ENCODE results near the gene DTX1. TPM values are rescaled to one million over a fixed set of nuclear protein-coding genes. Genes with fewer than 3 reads are reported as not detected.
A peak's percentile ranks its signal among the peaks of the same experiment; 100 is the strongest.

The DTX1 gene
- total and polyA plus RNA-seq, 4 donors: 1.3 to 4.9 (median 2.2) TPM

DNA sequence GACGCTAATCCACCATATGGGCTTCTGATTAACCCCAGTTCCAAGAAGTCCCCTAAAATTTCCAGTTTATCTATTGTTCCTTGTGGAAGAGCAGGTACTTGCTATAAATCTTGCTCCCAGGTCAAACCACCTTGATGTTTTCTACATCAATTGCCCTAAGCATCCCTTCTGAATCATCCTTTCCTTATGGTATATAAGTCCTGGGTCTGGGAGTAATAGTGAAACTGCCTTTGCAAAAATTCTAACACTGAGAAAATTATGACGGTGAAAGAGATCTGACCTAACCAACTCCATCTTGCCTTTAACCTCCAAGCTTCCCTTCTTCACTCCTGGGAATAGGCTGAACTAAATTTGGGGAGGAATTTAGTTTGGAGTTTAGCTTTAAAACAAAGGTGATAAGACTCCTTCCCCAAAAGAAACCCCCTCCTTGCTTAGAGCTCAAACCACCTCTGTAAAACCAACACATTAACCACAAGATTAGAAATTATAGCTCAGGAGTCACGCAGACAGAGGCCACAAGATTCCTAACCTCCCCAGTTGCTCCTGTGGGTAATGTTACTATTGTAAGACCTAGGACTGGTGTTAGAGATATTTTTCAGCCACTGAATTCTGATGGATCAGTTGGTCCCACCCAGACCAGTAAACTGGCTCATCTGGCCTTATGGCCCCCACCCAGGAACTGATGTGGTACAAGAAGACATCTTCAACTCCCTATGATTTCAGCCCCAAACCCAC is 33.8 kb upstream of the DTX1 start:
- no peak overlapping the region for H3K4me3 ChIP-seq
- no peaks in the 10 kb centered on the region for H3K9me3 ChIP-seq (ENCODE audit: control insufficient read depth in 4 of 4, insufficient read depth in 3 of 4, low read length in 3 of 4)
- no peaks in the 10 kb centered on the region for H3K4me1 ChIP-seq (ENCODE audit: control insufficient read depth in 5 of 5, insufficient read depth in 5 of 5, low read length in 5 of 5)
- peaks cover 0 to 5% (median 0%) of the 10 kb centered on the region in 3 donors for H3K27me3 ChIP-seq (ENCODE audit: control insufficient read depth in 3 of 3, insufficient read depth in 3 of 3, low read length in 2 of 3)
- no peak overlapping the region for H3K27ac ChIP-seq (ENCODE audit: low read depth in 1 of 2, low read length in 1 of 2)
- DNase-seq (no peak), ATAC-seq (ENCODE audit: insufficient read depth, low FRiP score) (no peak)
- WGBS, 2 donors: 85 to 88% methylated on average over 3 of the region's 3 CpGs
- TF ChIP-seq, protein P1, sequence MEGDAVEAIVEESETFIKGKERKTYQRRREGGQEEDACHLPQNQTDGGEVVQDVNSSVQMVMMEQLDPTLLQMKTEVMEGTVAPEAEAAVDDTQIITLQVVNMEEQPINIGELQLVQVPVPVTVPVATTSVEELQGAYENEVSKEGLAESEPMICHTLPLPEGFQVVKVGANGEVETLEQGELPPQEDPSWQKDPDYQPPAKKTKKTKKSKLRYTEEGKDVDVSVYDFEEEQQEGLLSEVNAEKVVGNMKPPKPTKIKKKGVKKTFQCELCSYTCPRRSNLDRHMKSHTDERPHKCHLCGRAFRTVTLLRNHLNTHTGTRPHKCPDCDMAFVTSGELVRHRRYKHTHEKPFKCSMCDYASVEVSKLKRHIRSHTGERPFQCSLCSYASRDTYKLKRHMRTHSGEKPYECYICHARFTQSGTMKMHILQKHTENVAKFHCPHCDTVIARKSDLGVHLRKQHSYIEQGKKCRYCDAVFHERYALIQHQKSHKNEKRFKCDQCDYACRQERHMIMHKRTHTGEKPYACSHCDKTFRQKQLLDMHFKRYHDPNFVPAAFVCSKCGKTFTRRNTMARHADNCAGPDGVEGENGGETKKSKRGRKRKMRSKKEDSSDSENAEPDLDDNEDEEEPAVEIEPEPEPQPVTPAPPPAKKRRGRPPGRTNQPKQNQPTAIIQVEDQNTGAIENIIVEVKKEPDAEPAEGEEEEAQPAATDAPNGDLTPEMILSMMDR (IDR thresholded peaks at IDR 0.05; ENCODE audit: control extremely low read depth, extremely low read depth): no peak
- no peaks in the 10 kb centered on the region for H3K36me3 ChIP-seq (ENCODE audit: control insufficient read depth in 4 of 4, insufficient read depth in 4 of 4, low read length in 4 of 4)
- H3K9ac ChIP-seq (ENCODE audit: insufficient read depth in 1 of 2, low read length in 2 of 2): no peak overlapping the region

DNA sequence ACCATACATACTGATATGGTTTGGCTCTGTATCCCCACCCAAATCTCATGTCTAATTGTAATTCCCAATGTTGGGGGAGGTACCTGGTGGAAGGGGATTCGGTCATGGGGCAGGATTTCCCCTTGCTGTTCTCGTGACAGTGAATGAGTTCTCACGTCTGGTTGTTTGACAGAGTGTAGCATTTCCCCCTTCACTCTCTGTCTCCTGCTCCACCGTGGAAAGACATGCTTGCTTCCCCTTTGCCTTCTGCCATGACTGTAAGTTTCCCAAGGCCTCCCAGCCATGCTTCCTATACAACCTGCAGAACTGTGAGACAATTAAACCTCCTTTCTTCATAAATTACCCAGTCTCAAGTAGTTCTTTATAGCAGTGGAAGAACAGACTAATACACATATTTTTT is 28.8 kb upstream of the DTX1 start:
- TF ChIP-seq, protein P1 (IDR thresholded peaks at IDR 0.05; ENCODE audit: control extremely low read depth, extremely low read depth): no peak
- H3K9ac ChIP-seq (ENCODE audit: insufficient read depth in 1 of 2, low read length in 2 of 2): no peak overlapping the region
- no peaks in the 10 kb centered on the region for H3K4me1 ChIP-seq (ENCODE audit: control insufficient read depth in 5 of 5, insufficient read depth in 5 of 5, low read length in 5 of 5)
- DNase-seq (no peak), ATAC-seq (ENCODE audit: insufficient read depth, low FRiP score) (no peak)
- 34 to 46% methylated on average over 4 of the region's 4 CpGs for WGBS, 2 donors
- H3K36me3 ChIP-seq (ENCODE audit: control insufficient read depth in 4 of 4, insufficient read depth in 4 of 4, low read length in 4 of 4): no peaks in the 10 kb centered on the region
- H3K9me3 ChIP-seq (ENCODE audit: control insufficient read depth in 4 of 4, insufficient read depth in 3 of 4, low read length in 3 of 4): no peaks in the 10 kb centered on the region
- H3K4me3 ChIP-seq: no peak overlapping the region
- no peaks in the 10 kb centered on the region for H3K27me3 ChIP-seq (ENCODE audit: control insufficient read depth in 3 of 3, insufficient read depth in 3 of 3, low read length in 2 of 3)
- no peak overlapping the region for H3K27ac ChIP-seq (ENCODE audit: low read depth in 1 of 2, low read length in 1 of 2)

DNA sequence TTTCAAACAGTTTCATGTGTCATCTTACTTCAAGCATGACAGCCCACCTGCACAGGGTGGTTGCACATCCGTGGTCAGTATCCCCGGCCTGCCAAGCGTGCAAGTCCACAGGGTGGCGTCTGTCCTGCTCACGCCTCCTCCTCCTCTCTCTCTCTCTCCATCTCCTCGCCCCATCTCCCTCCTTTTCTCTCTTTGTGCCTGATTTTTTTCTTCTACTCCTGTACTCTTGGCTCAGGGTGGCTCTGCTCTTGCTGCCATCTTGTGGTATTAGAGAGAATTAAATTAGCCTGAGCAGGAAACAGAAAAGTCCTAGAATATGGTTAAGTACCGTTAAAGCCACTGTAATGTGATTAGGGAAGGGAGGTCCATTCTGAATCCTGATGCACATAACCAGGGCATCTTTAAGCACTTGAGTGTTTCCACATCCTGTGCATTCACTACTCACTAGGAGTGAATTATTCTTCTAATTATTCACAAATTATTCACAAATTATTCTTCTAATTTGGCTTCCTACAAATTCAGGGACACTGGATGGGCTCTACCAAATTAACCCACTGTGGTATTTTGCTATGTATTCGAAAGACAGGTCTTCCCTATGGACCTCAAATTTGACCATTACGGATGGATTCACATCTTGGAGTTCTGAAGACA is 25.5 kb upstream of the DTX1 start:
- Histone ChIP-seq H3K4me1 (ENCODE audit: control insufficient read depth in 5 of 5, insufficient read depth in 5 of 5, low read length in 5 of 5) (no peaks in the 10 kb centered on the region), H3K9me3 (ENCODE audit: control insufficient read depth in 4 of 4, insufficient read depth in 3 of 4, low read length in 3 of 4) (no peaks in the 10 kb centered on the region), H3K27me3 (ENCODE audit: control insufficient read depth in 3 of 3, insufficient read depth in 3 of 3, low read length in 2 of 3) (no peaks in the 10 kb centered on the region), H3K4me3 (no peak overlapping the region), H3K9ac (ENCODE audit: insufficient read depth in 1 of 2, low read length in 2 of 2) (no peak overlapping the region), H3K27ac (ENCODE audit: low read depth in 1 of 2, low read length in 1 of 2) (no peak overlapping the region), H3K36me3 (ENCODE audit: control insufficient read depth in 4 of 4, insufficient read depth in 4 of 4, low read length in 4 of 4) (no peaks in the 10 kb centered on the region)
- TF ChIP-seq, protein P1 (IDR thresholded peaks at IDR 0.05; ENCODE audit: control extremely low read depth, extremely low read depth): peak; percentile 44
- DNase-seq: peak; percentile 19 to 65 (median 63)
- WGBS, 2 donors: 12 to 19% methylated on average over 9 of the region's 9 CpGs
- no peak for ATAC-seq (ENCODE audit: insufficient read depth, low FRiP score)

Measured in lung (tissue), 12 donors.